ENCODE measurements around the gene RABGAP1L. TPM values are rescaled to one million over a fixed set of nuclear protein-coding genes. Genes with fewer than 3 reads are reported as not detected.
"Not testable (repeated sequence)": the region's sequence is repeated elsewhere in the genome, so short reads cannot be mapped to it uniquely, and the experiment has no call there.

Gene RABGAP1L
- polyA plus RNA-seq, 1 donor (not counting 4 experiments of a cell fraction or from before 2014, with no cell fraction given) = 24.2 TPM

GRCh38 chr1:174704300-174704699 lies 545.0 kb downstream of the RABGAP1L start:
- Histone ChIP-seq H3K4me1 (ENCODE audit: control insufficient read depth, extremely low read depth, insufficient read depth, low read length) (no peaks in the 10 kb centered on the region), H3K4me3 (ENCODE audit: control insufficient read depth in 2 of 3, extremely low read depth in 1 of 3, insufficient read depth in 2 of 3, low read depth in 1 of 3, low read length in 3 of 3) (no peak overlapping the region), H3K79me2 (ENCODE audit: control insufficient read depth, insufficient read depth, low read length) (no peaks in the 10 kb centered on the region), H3K4me2 (ENCODE audit: control insufficient read depth, extremely low read depth, insufficient read depth, low read depth, low read length) (no peak overlapping the region), H4K20me1 (ENCODE audit: control insufficient read depth, extremely low read depth, insufficient read depth, low read length) (no peaks in the 10 kb centered on the region), H3K9me1 (ENCODE audit: control insufficient read depth, extremely low read depth, insufficient read depth, low read length) (no peaks in the 10 kb centered on the region), H3K9me3 (ENCODE audit: control insufficient read depth, low read depth, low read length) (no peaks in the 10 kb centered on the region), H2AFZ (ENCODE audit: control insufficient read depth, low read length) (no peak overlapping the region), H3K27me3 (ENCODE audit: control insufficient read depth, extremely low read depth, insufficient read depth, low read length) (no peaks in the 10 kb centered on the region), H3K9ac (ENCODE audit: control insufficient read depth, extremely low read depth, insufficient read depth, low read length) (no peak overlapping the region), H3K27ac (ENCODE audit: control insufficient read depth, insufficient read depth, low read length) (no peak overlapping the region), H3K36me3 (ENCODE audit: control insufficient read depth in 2 of 2, extremely low read depth in 1 of 2, insufficient read depth in 2 of 2, low read length in 2 of 2) (no peaks in the 10 kb centered on the region)
- no peak for FAIRE-seq
- dilution Hi-C loops (cut with MboI; ENCODE audit: extremely low pct_ligation_motif_present, low sequenced_read_pairs) = no loop called here
- no peak for DNase-seq (ENCODE audit: low read depth, low spot score)
- TF ChIP-seq EZH2 (IDR thresholded peaks at IDR 0.05; ENCODE audit: low read length) (no peak), CTCF (optimal IDR thresholded peaks at IDR 0.05 in 1 of 3, IDR thresholded peaks at IDR 0.05 in 1 of 3, conservative IDR thresholded peaks at IDR 0.05 in 1 of 3; ENCODE audit: extremely low read depth in 1 of 3, insufficient read depth in 2 of 3, low read length in 3 of 3) (no peak)

GRCh38 chr1:174710868-174711845 lies 551.8 kb downstream of the RABGAP1L start:
- H3K27me3 ChIP-seq (ENCODE audit: control insufficient read depth, extremely low read depth, insufficient read depth, low read length) = no peaks in the 10 kb centered on the region
- H3K9me3 ChIP-seq (ENCODE audit: control insufficient read depth, low read depth, low read length) = no peaks in the 10 kb centered on the region
- FAIRE-seq = no peak
- dilution Hi-C loops (cut with MboI; ENCODE audit: extremely low pct_ligation_motif_present, low sequenced_read_pairs) = no loop called here
- DNase-seq (ENCODE audit: low read depth, low spot score) = no peak
- no peaks in the 10 kb centered on the region for H3K36me3 ChIP-seq (ENCODE audit: control insufficient read depth in 2 of 2, extremely low read depth in 1 of 2, insufficient read depth in 2 of 2, low read length in 2 of 2)
- H3K9me1 ChIP-seq (ENCODE audit: control insufficient read depth, extremely low read depth, insufficient read depth, low read length) = no peaks in the 10 kb centered on the region
- H3K4me2 ChIP-seq (ENCODE audit: control insufficient read depth, extremely low read depth, insufficient read depth, low read depth, low read length) = no peak overlapping the region
- no peak overlapping the region for H2AFZ ChIP-seq (ENCODE audit: control insufficient read depth, low read length)
- H3K4me3 ChIP-seq (ENCODE audit: control insufficient read depth in 2 of 3, extremely low read depth in 1 of 3, insufficient read depth in 2 of 3, low read depth in 1 of 3, low read length in 3 of 3) = no peak overlapping the region
- no peak for TF ChIP-seq CTCF (optimal IDR thresholded peaks at IDR 0.05 in 1 of 3, IDR thresholded peaks at IDR 0.05 in 1 of 3, conservative IDR thresholded peaks at IDR 0.05 in 1 of 3; ENCODE audit: extremely low read depth in 1 of 3, insufficient read depth in 2 of 3, low read length in 3 of 3)
- TF ChIP-seq EZH2 (IDR thresholded peaks at IDR 0.05; ENCODE audit: low read length) = no peak
- H3K4me1 ChIP-seq (ENCODE audit: control insufficient read depth, extremely low read depth, insufficient read depth, low read length) = no peaks in the 10 kb centered on the region
- H4K20me1 ChIP-seq (ENCODE audit: control insufficient read depth, extremely low read depth, insufficient read depth, low read length) = no peaks in the 10 kb centered on the region
- H3K79me2 ChIP-seq (ENCODE audit: control insufficient read depth, insufficient read depth, low read length) = no peaks in the 10 kb centered on the region
- H3K9ac ChIP-seq (ENCODE audit: control insufficient read depth, extremely low read depth, insufficient read depth, low read length) = no peak overlapping the region
- H3K27ac ChIP-seq (ENCODE audit: control insufficient read depth, insufficient read depth, low read length) = no peak overlapping the region

- H4K20me1 ChIP-seq (ENCODE audit: control insufficient read depth, extremely low read depth, insufficient read depth, low read length); H3K9me3 ChIP-seq (ENCODE audit: control insufficient read depth, low read depth, low read length); H3K36me3 ChIP-seq (ENCODE audit: control insufficient read depth in 2 of 2, extremely low read depth in 1 of 2, insufficient read depth in 2 of 2, low read length in 2 of 2); FAIRE-seq; DNase-seq (ENCODE audit: low read depth, low spot score); H3K27me3 ChIP-seq (ENCODE audit: control insufficient read depth, extremely low read depth, insufficient read depth, low read length); H2AFZ ChIP-seq (ENCODE audit: control insufficient read depth, low read length); H3K27ac ChIP-seq (ENCODE audit: control insufficient read depth, insufficient read depth, low read length); H3K4me1 ChIP-seq (ENCODE audit: control insufficient read depth, extremely low read depth, insufficient read depth, low read length); H3K4me3 ChIP-seq (ENCODE audit: control insufficient read depth in 2 of 3, extremely low read depth in 1 of 3, insufficient read depth in 2 of 3, low read depth in 1 of 3, low read length in 3 of 3); H3K9me1 ChIP-seq (ENCODE audit: control insufficient read depth, extremely low read depth, insufficient read depth, low read length); H3K79me2 ChIP-seq (ENCODE audit: control insufficient read depth, insufficient read depth, low read length); H3K4me2 ChIP-seq (ENCODE audit: control insufficient read depth, extremely low read depth, insufficient read depth, low read depth, low read length); dilution Hi-C loops (cut with MboI; ENCODE audit: extremely low pct_ligation_motif_present, low sequenced_read_pairs); H3K9ac ChIP-seq (ENCODE audit: control insufficient read depth, extremely low read depth, insufficient read depth, low read length): not testable (repeated sequence)
Observed at GRCh38 chr1:174711848-174712247, 552.5 kb downstream of the RABGAP1L start.

Data from keratinocyte (primary cell).